ENCODE data around the gene ANGPT4. TPM values are rescaled to one million over a fixed set of nuclear protein-coding genes. Genes with fewer than 3 reads are reported as not detected.

ANGPT4 gene
- total and polyA plus RNA-seq, 2 of the 8 experiments (the other 6 are each of a cell fraction or from before 2014, with no cell fraction given), result 0.07 to 0.33 TPM

GRCh38 chr20:836190-836589 is 79.9 kb downstream of the ANGPT4 start (continued):
- TF ChIP-seq CTBP2 (IDR thresholded peaks at IDR 0.05; ENCODE audit: borderline replicate concordance, insufficient read depth, insufficient read length, low read length) (no peak), EP300 (IDR thresholded peaks at IDR 0.05; ENCODE audit: borderline replicate concordance in 1 of 2, low read depth in 2 of 2, low read length in 2 of 2) (no peak), CHD7 (IDR thresholded peaks at IDR 0.05; ENCODE audit: insufficient replicate concordance, low read length) (no peak), KDM5A (IDR thresholded peaks at IDR 0.05; ENCODE audit: low read length) (no peak)
